Endodermal cell (in vitro differentiated cells): ENCODE measurements around the gene PYGO2. TPM values are rescaled to one million over a fixed set of nuclear protein-coding genes. Genes with fewer than 3 reads are reported as not detected.

Source experiments
- DNase-seq: peaks from one replicate; pipeline ENCODE4 v3.0.0-alpha.2; 2017
- H3K27ac ChIP-seq: 2 replicates; pipeline ENCODE4 v1.5.1; 2013; ENCODE audit warnings: mild to moderate bottlenecking, low read depth, low read length, moderate library complexity
- H3K27me3 ChIP-seq: 2 replicates; pipeline ENCODE4 v1.6.1; 2013; ENCODE audit warnings: mild to moderate bottlenecking, low read length, moderate library complexity; ENCODE audit not compliant: insufficient read depth, control insufficient read depth, poor library complexity, severe bottlenecking
- H3K36me3 ChIP-seq: 2 replicates; pipeline ENCODE4 v1.7.0; 2013; ENCODE audit warnings: mild to moderate bottlenecking, low read length, moderate library complexity; ENCODE audit not compliant: control insufficient read depth, insufficient read depth
- H3K4me1 ChIP-seq: one replicate; pipeline ENCODE4 v1.7.0; 2013; ENCODE audit warnings: low read length; ENCODE audit not compliant: control insufficient read depth, insufficient read depth
- H3K4me3 ChIP-seq: 2 replicates; pipeline ENCODE4 v1.5.1; 2013; ENCODE audit warnings: mild to moderate bottlenecking, low read length, moderate library complexity
- H3K9ac ChIP-seq: 2 replicates; pipeline ENCODE4 v1.6.1; 2013; ENCODE audit warnings: mild to moderate bottlenecking, low read length, moderate library complexity; ENCODE audit not compliant: poor library complexity, severe bottlenecking; ENCODE audit errors: extremely low read depth
- H3K9me3 ChIP-seq: 2 replicates; pipeline ENCODE4 v1.6.1; 2013; ENCODE audit warnings: mild to moderate bottlenecking, low read length, moderate library complexity; ENCODE audit not compliant: control insufficient read depth
- H3K27ac Mint-ChIP-seq: 2 replicates; pipeline ENCODE4 v1.8.0; 2020; ENCODE audit warnings: mixed read lengths
- H3K27me3 Mint-ChIP-seq: 2 replicates; pipeline ENCODE4 v1.8.0; 2021; ENCODE audit warnings: mild to moderate bottlenecking, mixed read lengths; ENCODE audit not compliant: insufficient read depth
- H3K36me3 Mint-ChIP-seq: 2 replicates; pipeline ENCODE4 v1.8.0; 2020; ENCODE audit warnings: low read depth, mixed read lengths
- H3K4me1 Mint-ChIP-seq: 2 replicates; pipeline ENCODE4 v1.8.0; 2020; ENCODE audit warnings: mixed read lengths
- H3K4me3 Mint-ChIP-seq: 2 replicates; pipeline ENCODE4 v1.8.0; 2020; ENCODE audit warnings: mild to moderate bottlenecking, moderate library complexity, mixed read lengths
- H3K9me3 Mint-ChIP-seq: 2 replicates; pipeline ENCODE4 v1.8.0; 2020; ENCODE audit warnings: mild to moderate bottlenecking, mixed read lengths
- CTCF ChIP-seq: fragments of 200-600 bp; sonication (generic); conservative IDR thresholded peaks from 2 replicates; pipeline ENCODE4 v1.5.0; 2021; ENCODE audit warnings: antibody characterized with exemption, mild to moderate bottlenecking
- WGBS, 2 experiments: methylation state at CpG; one replicate each; pipeline versions ENCODE4 v1.1.5 to v1.1.7; 2013; ENCODE audit warnings: missing lambda C conversion rate in 2 of 2, mixed read lengths in 1 of 2; ENCODE audit not compliant: insufficient coverage in 1 of 2, insufficient read length in 1 of 2; 5-methylcytosine and 5-hydroxymethylcytosine counted together
- total RNA-seq, 2 donors: library from RNA; stranded (reverse); fragmentation: NEBNext Ultra II Directional in 1 of 2; extraction: Animal tissue kit (Norgen Biotek cat#: 25700) in 1 of 2; gene quantifications; 2 replicates in 1 of 2; 3 replicates in 1 of 2; pipeline ENCODE4 v1.2.1, GENCODE V29; 2021

PYGO2 gene
- total RNA-seq, 2 donors from 2014 or later: 33.4 to 40.4 TPM

GRCh38 chr1:154934358-154934948, 27.1 kb downstream of the PYGO2 start:
- H3K27me3 ChIP-seq: no peaks in the 10 kb centered on the region
- Mint-ChIP-seq H3K36me3 (no peaks in the 10 kb centered on the region), H3K4me1 (peaks cover 10% of the 10 kb centered on the region), H3K9me3 (no peaks in the 10 kb centered on the region), H3K4me3 (no peak overlapping the region), H3K27ac (no peak overlapping the region), H3K27me3 (peaks cover 2% of the 10 kb centered on the region)
- no peak for DNase-seq
- H3K27ac ChIP-seq: no peak overlapping the region
- peaks cover 4% of the 10 kb centered on the region for H3K36me3 ChIP-seq
- H3K9ac ChIP-seq: no peak overlapping the region
- no peak overlapping the region for H3K4me3 ChIP-seq
- TF ChIP-seq CTCF: no peak
- 97% methylated on average over 4 to 5 of the region's 5 CpGs for WGBS, 2 experiments
- no peaks in the 10 kb centered on the region for H3K9me3 ChIP-seq
- no peaks in the 10 kb centered on the region for H3K4me1 ChIP-seq

- no peak for TF ChIP-seq CTCF
- no peak overlapping the region for H3K27ac Mint-ChIP-seq
- Histone ChIP-seq H3K4me1 (no peaks in the 10 kb centered on the region), H3K27ac (no peak overlapping the region), H3K36me3 (peaks cover 6% of the 10 kb centered on the region), H3K9me3 (no peaks in the 10 kb centered on the region), H3K9ac (no peak overlapping the region), H3K27me3 (no peaks in the 10 kb centered on the region), H3K4me3 (no peak overlapping the region)
- no peak overlapping the region for H3K4me3 Mint-ChIP-seq
- 89 to 96% methylated on average over 7 to 11 of the region's 11 CpGs for WGBS, 2 experiments
- DNase-seq: no peak
- peaks cover 3% of the 10 kb centered on the region for H3K4me1 Mint-ChIP-seq
- peaks cover 16% of the 10 kb centered on the region for H3K36me3 Mint-ChIP-seq
- peaks cover 2% of the 10 kb centered on the region for H3K27me3 Mint-ChIP-seq
- H3K9me3 Mint-ChIP-seq: no peaks in the 10 kb centered on the region
These were observed 29.6 kb downstream of the PYGO2 start for GRCh38 chr1:154931940-154932487.

GRCh38 chr1:154926201-154926600, 35.4 kb downstream of the PYGO2 start:
- peaks cover 35% of the 10 kb centered on the region for H3K36me3 Mint-ChIP-seq
- H3K27ac ChIP-seq: no peak overlapping the region

More at GRCh38 chr1:154926201-154926600, 35.4 kb downstream of the PYGO2 start:
- no peak for DNase-seq
- Mint-ChIP-seq H3K27ac (no peak overlapping the region), H3K4me3 (no peak overlapping the region), H3K9me3 (no peaks in the 10 kb centered on the region), H3K27me3 (no peaks in the 10 kb centered on the region), H3K4me1 (no peaks in the 10 kb centered on the region)
- Histone ChIP-seq H3K9me3 (no peaks in the 10 kb centered on the region), H3K9ac (no peak overlapping the region), H3K4me3 (no peak overlapping the region), H3K4me1 (no peaks in the 10 kb centered on the region), H3K36me3 (peaks cover 12% of the 10 kb centered on the region), H3K27me3 (no peaks in the 10 kb centered on the region)
- WGBS, 2 experiments: 95% methylated on average over 13 of the region's 13 CpGs
- no peak for TF ChIP-seq CTCF
